ENCODE data around the gene PNISR.

PNISR gene

DNA sequence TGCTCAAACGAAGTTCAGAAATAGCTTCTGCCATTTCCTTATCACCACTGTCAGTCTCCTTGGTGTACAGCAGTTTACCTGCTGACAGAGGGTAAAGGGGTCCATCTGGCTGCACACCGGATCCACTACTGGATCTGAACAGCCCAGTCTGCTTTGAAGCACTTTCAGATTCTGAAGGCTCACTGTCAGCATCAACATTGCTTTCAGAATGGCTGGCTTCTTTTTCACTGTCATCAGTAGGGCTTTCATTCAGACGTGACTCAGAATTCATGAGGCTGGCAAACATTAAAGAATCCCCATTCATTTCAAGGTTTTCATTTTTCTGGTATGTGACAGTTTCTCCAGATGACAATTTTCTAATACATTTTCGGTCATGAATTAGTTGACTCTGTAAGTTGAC lies 21.0 kb upstream of the PNISR start:
- H3K27ac Mint-ChIP-seq = no peak overlapping the region
- peaks cover 91% of the 10 kb centered on the region for H3K36me3 Mint-ChIP-seq (ENCODE audit: low read depth)
- no peaks in the 10 kb centered on the region for H3K27me3 Mint-ChIP-seq (ENCODE audit: low read depth)
- TF ChIP-seq, protein P1, sequence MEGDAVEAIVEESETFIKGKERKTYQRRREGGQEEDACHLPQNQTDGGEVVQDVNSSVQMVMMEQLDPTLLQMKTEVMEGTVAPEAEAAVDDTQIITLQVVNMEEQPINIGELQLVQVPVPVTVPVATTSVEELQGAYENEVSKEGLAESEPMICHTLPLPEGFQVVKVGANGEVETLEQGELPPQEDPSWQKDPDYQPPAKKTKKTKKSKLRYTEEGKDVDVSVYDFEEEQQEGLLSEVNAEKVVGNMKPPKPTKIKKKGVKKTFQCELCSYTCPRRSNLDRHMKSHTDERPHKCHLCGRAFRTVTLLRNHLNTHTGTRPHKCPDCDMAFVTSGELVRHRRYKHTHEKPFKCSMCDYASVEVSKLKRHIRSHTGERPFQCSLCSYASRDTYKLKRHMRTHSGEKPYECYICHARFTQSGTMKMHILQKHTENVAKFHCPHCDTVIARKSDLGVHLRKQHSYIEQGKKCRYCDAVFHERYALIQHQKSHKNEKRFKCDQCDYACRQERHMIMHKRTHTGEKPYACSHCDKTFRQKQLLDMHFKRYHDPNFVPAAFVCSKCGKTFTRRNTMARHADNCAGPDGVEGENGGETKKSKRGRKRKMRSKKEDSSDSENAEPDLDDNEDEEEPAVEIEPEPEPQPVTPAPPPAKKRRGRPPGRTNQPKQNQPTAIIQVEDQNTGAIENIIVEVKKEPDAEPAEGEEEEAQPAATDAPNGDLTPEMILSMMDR (IDR thresholded peaks at IDR 0.05; ENCODE audit: unreplicated experiment in 3 of 3) = no peak
- H3K4me3 Mint-ChIP-seq = no peak overlapping the region
- H3K4me1 Mint-ChIP-seq = no peaks in the 10 kb centered on the region
- peaks cover 44% of the 10 kb centered on the region for H3K9me3 Mint-ChIP-seq

DNA sequence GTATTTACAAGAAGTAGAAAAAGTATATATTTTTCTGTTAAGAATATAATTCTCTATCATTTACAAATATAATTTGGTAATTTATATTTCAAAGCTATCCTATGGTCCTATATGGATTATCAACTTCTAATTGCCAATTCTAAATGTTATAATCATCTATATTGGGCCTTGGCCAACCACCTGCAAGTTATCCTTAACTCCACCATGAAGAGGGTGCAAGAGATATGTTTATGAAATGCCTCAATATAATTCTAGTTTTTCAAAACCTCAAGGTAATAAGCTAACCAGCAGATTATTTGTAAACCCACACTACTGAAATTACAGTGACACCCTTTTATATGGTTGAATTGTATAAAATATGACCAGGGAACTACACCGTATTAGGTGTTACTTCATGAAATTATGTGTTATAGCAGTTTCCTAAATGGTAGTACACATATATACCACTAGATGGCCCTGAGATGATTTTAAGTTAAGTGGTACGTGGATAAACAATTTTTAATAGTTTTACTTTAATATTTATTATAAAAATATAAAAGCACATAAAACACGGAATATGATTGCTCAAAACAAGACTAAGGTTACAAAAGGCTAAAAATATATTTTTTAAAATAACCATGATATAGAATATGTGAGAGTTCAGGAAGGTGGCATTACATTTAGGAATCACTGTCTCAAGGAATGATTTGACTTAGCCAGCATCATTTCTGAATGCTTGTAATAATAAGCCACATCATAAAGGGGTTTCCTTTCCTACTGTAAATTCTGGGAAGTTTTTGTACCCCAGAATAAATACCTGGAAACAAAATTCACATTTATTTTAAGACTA lies 9.8 kb upstream of the PNISR start:
- H3K27ac Mint-ChIP-seq = no peak overlapping the region
- peaks cover 17% of the 10 kb centered on the region for H3K36me3 Mint-ChIP-seq (ENCODE audit: low read depth)
- H3K27me3 Mint-ChIP-seq (ENCODE audit: low read depth) = no peaks in the 10 kb centered on the region
- no peaks in the 10 kb centered on the region for H3K4me1 Mint-ChIP-seq
- TF ChIP-seq, protein P1 (IDR thresholded peaks at IDR 0.05; ENCODE audit: unreplicated experiment in 3 of 3) = peak; percentile 64 to 71 (median 70)
- no peaks in the 10 kb centered on the region for H3K9me3 Mint-ChIP-seq
- H3K4me3 Mint-ChIP-seq = no peak overlapping the region

DNA sequence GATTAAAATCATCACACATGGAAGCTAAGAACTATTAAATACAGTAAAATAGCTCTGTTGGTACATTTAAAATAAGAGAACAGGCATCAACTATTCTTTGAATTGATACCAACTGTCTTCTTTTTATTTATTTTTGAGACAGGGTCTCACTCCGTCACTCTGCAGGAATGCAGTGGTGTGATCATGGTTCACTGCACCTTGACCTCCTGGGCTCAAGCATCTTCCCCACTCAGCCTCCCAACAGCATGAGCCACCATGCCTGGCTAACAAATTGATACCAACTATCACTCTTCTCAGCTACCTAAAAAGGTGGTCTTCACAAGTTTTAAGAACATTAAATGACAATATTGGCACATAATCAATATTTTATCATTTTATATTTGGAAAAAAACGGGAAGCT lies 7.8 kb upstream of the PNISR start:
- Mint-ChIP-seq H3K4me3 (no peak overlapping the region), H3K9me3 (no peaks in the 10 kb centered on the region), H3K27me3 (ENCODE audit: low read depth) (no peaks in the 10 kb centered on the region), H3K27ac (peak overlapping the region in 1 of 3 experiments; percentile 49), H3K36me3 (ENCODE audit: low read depth) (peaks cover 15% of the 10 kb centered on the region), H3K4me1 (peaks cover 6% of the 10 kb centered on the region)
- TF ChIP-seq, protein P1 (IDR thresholded peaks at IDR 0.05; ENCODE audit: unreplicated experiment in 3 of 3) = no peak

DNA sequence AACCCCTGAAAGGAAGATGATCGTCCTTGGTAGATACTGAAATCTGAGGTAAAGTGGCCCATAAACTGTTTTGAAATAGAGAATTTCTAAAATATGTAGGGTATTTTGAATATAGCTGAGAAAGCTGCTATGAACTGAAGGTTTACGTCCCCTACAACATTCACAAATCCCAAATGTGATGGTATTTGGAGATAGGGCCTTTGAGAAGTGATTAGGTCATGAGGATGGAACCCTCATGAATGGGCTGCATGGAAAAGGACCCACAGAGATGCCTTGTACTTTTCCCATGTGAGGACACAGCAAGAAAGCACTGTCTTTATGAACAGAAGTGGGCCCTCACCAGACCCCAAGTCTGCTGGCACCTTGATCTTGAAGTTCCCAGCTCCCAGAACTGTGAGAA lies 6.8 kb upstream of the PNISR start:
- H3K27me3 Mint-ChIP-seq (ENCODE audit: low read depth) = no peaks in the 10 kb centered on the region
- no peaks in the 10 kb centered on the region for H3K9me3 Mint-ChIP-seq
- H3K4me1 Mint-ChIP-seq = peaks cover 14% of the 10 kb centered on the region
- TF ChIP-seq, protein P1 (IDR thresholded peaks at IDR 0.05; ENCODE audit: unreplicated experiment in 3 of 3) = no peak
- no peak overlapping the region for H3K4me3 Mint-ChIP-seq
- no peak overlapping the region for H3K27ac Mint-ChIP-seq
- H3K36me3 Mint-ChIP-seq (ENCODE audit: low read depth) = peaks cover 23% of the 10 kb centered on the region

DNA sequence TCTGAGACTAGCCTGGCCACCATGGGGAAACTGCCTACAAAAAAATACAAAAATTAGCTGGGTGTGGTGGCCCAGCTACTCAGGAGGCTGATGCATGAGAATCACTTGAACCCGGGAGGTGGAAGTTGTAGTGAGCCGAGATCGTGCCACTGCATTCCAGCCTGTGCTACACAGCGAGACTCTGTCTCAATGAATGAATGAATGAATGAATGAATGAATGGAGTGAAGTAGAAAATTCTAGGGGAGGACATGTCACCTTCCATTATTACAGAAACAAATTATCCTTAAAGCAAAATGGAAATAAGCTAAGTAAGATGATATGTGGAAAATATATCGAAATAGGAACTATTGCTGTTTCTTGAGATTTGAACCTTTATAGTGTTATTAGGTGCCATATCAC lies 2.9 kb upstream of the PNISR start:
- no peaks in the 10 kb centered on the region for H3K27me3 Mint-ChIP-seq (ENCODE audit: low read depth)
- peaks cover 28% of the 10 kb centered on the region for H3K36me3 Mint-ChIP-seq (ENCODE audit: low read depth)

More for the DNA sequence above, 2.9 kb upstream of the PNISR start:
- Mint-ChIP-seq H3K9me3 (no peaks in the 10 kb centered on the region), H3K4me3 (peak overlapping the region; percentile 93 to 97 (median 94)), H3K4me1 (peaks cover 38% of the 10 kb centered on the region), H3K27ac (peak overlapping the region in 2 of 3 experiments; percentile 98 to 99)
- TF ChIP-seq, protein P1 (IDR thresholded peaks at IDR 0.05; ENCODE audit: unreplicated experiment in 3 of 3) = no peak
